Thymus (tissue), 11 donors: ENCODE measurements around the gene HOXD13. TPM values are rescaled to one million over a fixed set of nuclear protein-coding genes. Genes with fewer than 3 reads are reported as not detected.

Source experiments
- DNase-seq, 9 donors: peaks; one replicate each; pipeline ENCODE4 v3.0.0-alpha.2; 2013; ENCODE audit warnings: low spot score in 9 of 9, low read depth in 6 of 9, missing footprints in 1 of 9
- H3K27ac ChIP-seq, 2 donors: one replicate each; pipeline ENCODE4 v1.5.1; 2013; ENCODE audit warnings: control low read depth in 1 of 2, low read depth in 1 of 2, low read length in 1 of 2, mild to moderate bottlenecking in 1 of 2, moderate library complexity in 1 of 2
- H3K27me3 ChIP-seq, 2 donors: one replicate each; pipeline ENCODE4 v1.5.1; 2013; ENCODE audit warnings: low read length in 1 of 2; ENCODE audit not compliant: control insufficient read depth in 2 of 2, insufficient read depth in 1 of 2
- H3K36me3 ChIP-seq, 2 donors: one replicate each; pipeline ENCODE4 v1.5.1; 2013; ENCODE audit warnings: low read length in 1 of 2, mild to moderate bottlenecking in 1 of 2, moderate library complexity in 1 of 2; ENCODE audit not compliant: control insufficient read depth in 2 of 2, insufficient read depth in 2 of 2
- H3K4me1 ChIP-seq, 2 donors: one replicate each; pipeline ENCODE4 v1.5.1; 2013; ENCODE audit warnings: low read length in 2 of 2; ENCODE audit not compliant: control insufficient read depth in 2 of 2, insufficient read depth in 2 of 2
- H3K4me3 ChIP-seq, 2 donors: one replicate each; pipeline ENCODE4 v1.5.1; 2013; ENCODE audit warnings: low read length in 2 of 2, control low read depth in 1 of 2, mild to moderate bottlenecking in 1 of 2
- H3K9me3 ChIP-seq, 2 donors: one replicate each; pipeline ENCODE4 v1.5.1; 2013; ENCODE audit warnings: low read length in 1 of 2, mild to moderate bottlenecking in 1 of 2; ENCODE audit not compliant: control insufficient read depth in 2 of 2, insufficient read depth in 1 of 2
- WGBS: extraction: QIAGEN DNeasy Blood & Tissue Kit; methylation state at CpG from one replicate; pipeline ENCODE4 v1.1.7; 2013; 5-methylcytosine and 5-hydroxymethylcytosine counted together
- polyA plus RNA-seq: library from polyadenylated mRNA; stranded (reverse); fragments of 200-250 nt; gene quantifications from one replicate; pipeline ENCODE4 v1.2.3, GENCODE V29; 2013
- total RNA-seq: library from RNA; stranded (reverse); fragments of 120-200 nt; gene quantifications from one replicate; pipeline ENCODE4 v1.2.4, GENCODE V29; 2013
- donor health status: healthy.

The HOXD13 gene
- total and polyA plus RNA-seq, 2 donors: 0.11 TPM; not detected in 1

DNA sequence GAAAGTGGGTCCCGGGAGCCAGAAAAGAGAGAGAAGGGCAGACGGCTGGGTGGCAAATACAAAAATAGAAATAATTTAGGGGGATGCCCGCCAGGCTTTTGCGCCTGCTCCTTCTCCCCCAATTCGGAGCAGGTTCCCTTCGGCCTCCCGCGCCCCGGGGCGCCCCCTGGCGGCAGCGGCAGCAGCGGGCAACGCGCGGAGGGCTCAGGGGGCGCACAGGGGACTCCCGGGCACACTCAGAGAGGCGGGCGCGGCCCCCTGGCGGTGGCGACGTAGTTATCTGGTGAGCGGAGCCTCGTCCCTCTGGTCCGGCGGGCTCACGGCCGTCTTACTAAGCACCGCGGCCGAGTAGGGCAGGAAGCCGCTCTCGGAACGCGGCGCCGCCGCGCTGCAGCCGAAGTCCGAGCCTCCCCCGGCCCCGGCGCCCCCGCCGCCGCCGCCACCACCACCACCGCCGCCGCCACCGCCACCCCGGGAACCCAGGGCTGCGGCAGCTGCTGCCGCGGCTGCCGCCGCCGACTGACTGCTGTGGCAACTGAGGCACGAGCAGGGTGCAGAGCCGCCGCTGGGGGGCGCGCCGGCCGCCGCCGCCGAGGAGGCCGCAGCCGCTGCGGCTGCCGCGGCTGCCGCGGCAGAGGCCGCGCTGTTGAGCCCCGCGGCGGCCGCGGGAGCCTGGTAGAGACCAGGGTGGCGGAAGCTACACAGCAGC, 12.5 kb upstream of the HOXD13 start:
- 3% methylated on average over 86 of the region's 86 CpGs for WGBS
- Histone ChIP-seq H3K27ac (no peak overlapping the region), H3K4me1 (peaks cover 4 to 8% of the 10 kb centered on the region in 2 donors), H3K27me3 (peaks cover 86 to 99% of the 10 kb centered on the region in 2 donors), H3K36me3 (no peaks in the 10 kb centered on the region), H3K9me3 (peaks cover 15 to 26% of the 10 kb centered on the region in 2 donors), H3K4me3 (peak overlapping the region in 1 of 2 donors; percentile 36)
- peak in 4 of 9 donors; percentile 29 to 59 (median 54) for DNase-seq

DNA sequence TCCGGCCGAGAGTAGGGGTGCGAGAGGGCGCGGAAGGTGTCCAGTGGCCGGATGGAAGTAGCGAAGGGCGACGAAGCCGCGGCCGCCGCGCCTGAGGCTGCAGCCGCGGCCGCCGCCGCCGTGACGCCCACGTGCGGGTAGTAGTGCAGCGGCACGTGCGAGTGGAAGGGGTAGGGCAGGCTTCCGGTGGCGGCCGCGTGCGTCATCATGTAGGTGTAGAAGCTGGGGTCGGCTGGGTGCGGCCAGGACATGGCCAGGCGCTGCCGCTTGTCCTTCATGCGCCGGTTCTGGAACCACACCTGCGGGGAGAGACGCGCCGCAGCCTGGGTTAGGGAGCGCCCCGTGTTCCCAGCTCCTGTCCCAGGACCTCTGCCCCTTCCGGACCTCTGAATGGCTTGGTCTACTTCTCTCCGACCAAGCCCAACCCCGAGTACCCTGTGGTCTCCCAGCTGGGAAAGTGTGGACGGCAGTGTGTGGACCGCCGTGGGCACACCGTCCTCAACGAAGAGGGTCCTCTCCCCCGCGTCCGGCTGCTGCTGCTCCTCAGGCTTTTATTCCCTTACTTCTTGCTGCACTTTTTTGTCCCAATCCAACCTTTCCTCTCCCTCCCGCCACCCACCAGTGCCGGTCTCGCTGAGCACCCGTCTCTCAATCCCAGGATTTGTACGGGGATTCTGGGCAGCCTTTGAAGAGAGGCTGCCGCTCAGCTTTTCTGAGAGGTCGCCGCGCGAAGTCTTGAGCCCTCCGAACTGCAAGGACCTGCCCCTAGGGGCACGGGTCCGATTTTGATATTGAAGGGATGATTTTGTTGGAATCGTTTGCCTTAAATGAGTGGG, 11.8 kb upstream of the HOXD13 start:
- H3K27me3 ChIP-seq: peaks cover 85 to 99% of the 10 kb centered on the region in 2 donors

DNA sequence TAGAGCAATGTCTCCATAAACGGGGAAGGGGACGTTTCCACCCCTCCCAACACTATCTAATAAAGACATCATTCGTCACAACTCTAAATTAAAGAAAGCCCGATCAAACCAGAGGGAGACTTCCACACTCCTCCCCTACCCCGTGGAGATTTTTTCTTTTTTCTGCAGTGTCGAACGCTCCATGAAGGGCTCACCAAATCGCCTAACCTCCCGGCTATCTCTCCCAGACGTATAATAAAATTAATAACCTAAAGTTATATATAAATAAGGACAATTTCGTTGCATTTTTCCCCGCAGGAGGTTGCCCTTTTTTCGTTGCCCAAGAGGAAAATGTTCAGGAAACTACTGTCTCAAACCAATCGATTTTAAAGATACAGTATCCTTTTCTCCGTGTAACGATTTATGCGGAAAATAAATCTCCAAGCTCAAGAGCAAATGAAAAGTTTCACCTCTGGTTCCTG, 11.1 kb upstream of the HOXD13 start:
- Histone ChIP-seq H3K4me1 (peaks cover 4 to 8% of the 10 kb centered on the region in 2 donors), H3K4me3 (no peak overlapping the region), H3K36me3 (no peaks in the 10 kb centered on the region), H3K9me3 (peaks cover 15 to 26% of the 10 kb centered on the region in 2 donors), H3K27me3 (peaks cover 86 to 99% of the 10 kb centered on the region in 2 donors), H3K27ac (no peak overlapping the region)
- no peak for DNase-seq
- 8% methylated on average over 17 of the region's 17 CpGs for WGBS

More for the DNA sequence above, 11.8 kb upstream of the HOXD13 start:
- Histone ChIP-seq H3K9me3 (peaks cover 15 to 26% of the 10 kb centered on the region in 2 donors), H3K4me3 (peak overlapping the region in 1 of 2 donors; percentile 36), H3K4me1 (peaks cover 4 to 8% of the 10 kb centered on the region in 2 donors), H3K27ac (no peak overlapping the region), H3K36me3 (no peaks in the 10 kb centered on the region)
- DNase-seq: peak in 1 of 9 donors; percentile 47
- 9% methylated on average over 68 of the region's 68 CpGs for WGBS

DNA sequence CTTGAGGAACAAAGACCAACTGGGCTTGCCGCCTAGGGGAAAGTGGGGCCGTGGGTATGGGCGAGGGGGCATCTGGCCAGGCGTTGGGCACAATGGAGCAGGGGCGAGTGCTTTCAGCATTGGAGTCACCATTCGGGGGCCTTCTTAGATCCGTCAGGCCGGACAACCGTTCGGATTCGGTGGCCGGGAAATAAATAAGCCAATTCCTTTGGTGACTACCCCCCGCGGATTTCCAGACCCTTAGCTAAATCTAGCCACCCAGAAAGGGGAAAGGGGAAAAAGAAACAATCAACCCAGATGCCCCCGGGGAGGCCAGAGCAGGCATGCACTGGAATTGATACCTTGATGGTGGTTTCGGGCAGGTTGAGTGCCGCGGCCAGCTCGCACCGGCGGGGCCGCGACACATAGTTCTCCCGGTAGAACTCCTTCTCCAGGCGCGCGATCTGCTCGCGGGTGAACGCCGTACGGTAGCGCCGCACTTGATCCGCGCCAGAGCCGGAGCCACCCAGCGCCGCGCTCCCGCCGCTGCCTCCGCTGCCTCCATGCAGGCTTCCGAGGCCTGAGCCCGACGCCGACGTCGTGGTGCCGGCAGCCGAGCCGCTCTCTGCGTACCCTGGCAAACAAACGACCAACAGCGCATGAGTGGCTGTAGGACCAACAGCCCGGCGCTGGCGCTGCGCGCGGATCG, 10.5 kb upstream of the HOXD13 start:
- H3K27me3 ChIP-seq: peaks cover 85 to 98% of the 10 kb centered on the region in 2 donors
- 6% methylated on average over 62 of the region's 62 CpGs for WGBS
- H3K9me3 ChIP-seq: peaks cover 15 to 26% of the 10 kb centered on the region in 2 donors
- no peak overlapping the region for H3K27ac ChIP-seq
- no peaks in the 10 kb centered on the region for H3K36me3 ChIP-seq
- DNase-seq: no peak
- H3K4me3 ChIP-seq: no peak overlapping the region
- H3K4me1 ChIP-seq: peaks cover 4 to 8% of the 10 kb centered on the region in 2 donors

DNA sequence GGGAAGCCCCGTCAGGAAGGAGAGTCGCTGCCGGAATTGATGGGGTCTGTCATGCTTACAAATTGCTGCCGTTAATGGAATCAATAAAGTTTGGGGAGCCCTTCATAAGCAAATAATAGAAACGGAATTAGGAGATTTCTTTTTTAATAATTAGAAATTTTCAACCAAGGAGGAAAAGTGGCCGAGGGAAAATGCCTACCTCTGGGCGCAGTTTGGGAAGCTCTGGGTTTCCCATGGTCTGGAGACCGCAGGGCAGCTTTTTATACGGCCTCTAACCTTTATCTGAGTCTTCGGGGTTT, 10.0 kb upstream of the HOXD13 start:
- Histone ChIP-seq H3K4me3 (no peak overlapping the region), H3K27me3 (peaks cover 87 to 98% of the 10 kb centered on the region in 2 donors), H3K36me3 (no peaks in the 10 kb centered on the region), H3K27ac (no peak overlapping the region), H3K4me1 (peaks cover 4 to 8% of the 10 kb centered on the region in 2 donors), H3K9me3 (peaks cover 15 to 26% of the 10 kb centered on the region in 2 donors)
- no peak for DNase-seq
- 8% methylated on average over 10 of the region's 10 CpGs for WGBS

DNA sequence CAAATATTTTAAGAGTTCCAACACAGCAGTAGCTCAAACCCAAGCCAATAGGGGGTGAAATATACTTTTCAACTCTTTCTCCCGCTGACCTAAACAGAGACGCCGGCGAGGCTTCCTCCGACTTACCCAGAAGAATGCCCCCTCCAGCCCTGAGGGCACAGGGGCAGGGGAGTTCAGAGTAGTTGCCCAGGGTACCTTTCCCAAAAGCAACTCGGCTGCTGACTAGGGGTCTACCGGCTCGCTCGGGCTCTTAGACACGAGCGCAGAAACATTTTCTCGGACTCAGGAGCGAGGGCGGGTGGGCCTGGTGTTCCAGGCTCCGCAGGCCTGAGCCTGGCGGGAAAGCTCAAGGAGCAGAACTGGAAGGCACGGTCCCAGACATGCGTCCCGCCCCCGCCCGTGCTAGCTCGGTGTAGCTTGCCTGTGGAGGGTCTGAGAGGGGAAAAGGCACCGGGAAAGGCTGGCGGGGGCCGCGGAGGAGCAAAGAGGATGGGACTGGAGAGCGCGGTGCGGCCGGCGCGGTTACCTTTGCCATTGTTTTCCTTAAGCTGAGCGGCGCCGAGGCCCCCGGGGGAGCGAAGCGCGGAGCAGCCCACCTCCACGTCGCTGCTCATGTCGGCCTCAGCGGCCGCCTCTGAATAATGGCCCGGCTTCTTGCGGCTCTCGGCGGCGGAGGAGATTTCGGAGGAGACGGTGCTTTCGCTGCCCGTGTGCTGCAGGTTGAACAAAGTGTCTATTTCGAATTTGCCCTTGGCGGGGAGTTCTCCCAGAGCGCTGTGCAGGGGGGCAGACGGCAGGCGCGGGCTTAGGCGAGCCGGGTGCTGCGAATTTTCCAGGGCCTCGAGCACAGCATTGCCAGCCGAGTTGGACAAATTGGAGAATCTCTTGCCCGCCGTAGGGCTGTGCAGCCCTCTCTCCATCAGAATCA, 9.4 kb upstream of the HOXD13 start:
- no peaks in the 10 kb centered on the region for H3K36me3 ChIP-seq
- H3K27me3 ChIP-seq: peaks cover 93 to 99% of the 10 kb centered on the region in 2 donors
- no peak overlapping the region for H3K27ac ChIP-seq
- no peak for DNase-seq
- WGBS: 6% methylated on average over 66 of the region's 66 CpGs
- peaks cover 4 to 12% of the 10 kb centered on the region in 2 donors for H3K4me1 ChIP-seq
- peaks cover 16 to 26% of the 10 kb centered on the region in 2 donors for H3K9me3 ChIP-seq
- H3K4me3 ChIP-seq: no peak overlapping the region

DNA sequence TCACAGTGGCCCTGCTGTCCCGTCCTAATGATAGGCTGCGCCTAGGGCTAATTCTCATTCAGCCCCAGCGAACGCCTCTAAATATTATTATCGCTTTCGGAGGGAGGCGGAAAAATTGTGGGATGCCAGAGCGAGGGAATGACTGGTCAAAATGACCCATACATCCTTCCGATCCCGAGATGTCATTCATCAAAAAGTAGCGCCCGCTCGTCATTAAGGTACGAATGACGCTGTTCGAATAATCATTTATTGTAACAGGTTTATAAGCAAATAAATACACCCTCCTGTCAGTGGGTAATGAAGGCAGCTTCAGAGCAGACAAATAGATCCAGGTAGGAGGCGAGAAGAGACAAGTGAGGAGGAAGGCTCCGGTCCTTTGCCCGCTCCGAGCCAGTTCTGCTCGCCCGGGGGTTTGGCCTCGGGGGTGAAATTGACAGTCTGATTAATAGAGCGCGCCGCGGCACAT, 8.7 kb upstream of the HOXD13 start, which contains the start of gene EVX2:
EVX2 (minus strand) TSS at position 167 of the 466 bp plus-strand sequence. CDS start 186 bp downstream, outside the sequence.
- Histone ChIP-seq H3K9me3 (peaks cover 16 to 29% of the 10 kb centered on the region in 2 donors), H3K27me3 (peaks cover 93 to 99% of the 10 kb centered on the region in 2 donors), H3K4me1 (peaks cover 4 to 16% of the 10 kb centered on the region in 2 donors), H3K27ac (no peak within 1 kb of the TSS), H3K36me3 (no peaks in the 10 kb centered on the region), H3K4me3 (no peak within 1 kb of the TSS)
- WGBS: 15% methylated on average over 27 of the region's 27 CpGs
- no peak for DNase-seq

DNA sequence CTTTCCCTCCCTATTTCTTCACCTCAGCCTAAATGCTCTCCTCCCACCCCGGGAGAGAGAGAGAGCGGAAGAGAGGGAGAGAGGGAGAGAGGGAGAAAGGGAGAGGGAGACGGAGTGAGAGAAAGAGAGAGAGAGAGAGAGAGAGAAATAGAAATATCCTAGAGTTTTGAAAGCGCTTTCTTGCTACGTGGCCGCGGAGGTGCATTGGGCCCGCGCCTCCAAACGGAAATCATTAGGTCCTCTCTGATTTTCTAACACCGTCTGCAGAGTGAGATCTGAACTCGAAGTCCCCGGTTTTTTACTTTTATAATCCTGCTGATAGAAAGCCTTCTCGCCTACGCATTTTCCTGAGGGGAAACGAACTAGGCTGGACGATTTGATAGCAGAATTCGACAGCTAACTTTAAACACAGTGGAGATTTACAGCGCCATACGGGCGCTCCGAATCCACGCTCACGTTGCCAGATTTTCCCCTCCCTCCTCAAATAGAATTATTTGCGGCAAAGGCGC, 7.9 kb upstream of the HOXD13 start:
- H3K9me3 ChIP-seq: peaks cover 16 to 24% of the 10 kb centered on the region in 2 donors
- DNase-seq: no peak
- no peak overlapping the region for H3K27ac ChIP-seq
- no peaks in the 10 kb centered on the region for H3K36me3 ChIP-seq
- no peak overlapping the region for H3K4me3 ChIP-seq
- H3K27me3 ChIP-seq: peaks cover 93 to 99% of the 10 kb centered on the region in 2 donors
- H3K4me1 ChIP-seq: peaks cover 4 to 10% of the 10 kb centered on the region in 2 donors
- 7% methylated on average over 26 of the region's 26 CpGs for WGBS
